SK-N-MC (cell line): ENCODE results near the gene GTSF1L.

Experiments
- EZH2 ChIP-seq: fragments of 200-600 bp; sonication (generic); IDR thresholded peaks from one replicate; pipeline ENCODE4 v1.6.1; 2017; ENCODE audit warnings: antibody characterized with exemption
- FOXP2 ChIP-seq: optimal IDR thresholded peaks from 2 replicates; pipeline ENCODE3; 2011; ENCODE audit warnings: mild to moderate bottlenecking, moderate library complexity; ENCODE audit not compliant: insufficient read depth; ENCODE audit errors: extremely low read length, control extremely low read depth
- POLR2AphosphoS5 ChIP-seq: IDR thresholded peaks from 2 replicates; pipeline ENCODE4 v1.6.1; 2012; ENCODE audit warnings: mild to moderate bottlenecking, low read depth, low read length, borderline replicate concordance

GRCh38 chr20:43711098-43711654 lies 15.6 kb downstream of the GTSF1L start:
- TF ChIP-seq POLR2AphosphoS5 (no peak), EZH2 (no peak), FOXP2 (no peak)
